ENCODE measurements around the gene LYSMD2. TPM values are rescaled to one million over a fixed set of nuclear protein-coding genes. Genes with fewer than 3 reads are reported as not detected.

Gene LYSMD2
- total and polyA plus RNA-seq, 9 of the 15 experiments (the other 6 are each of a cell fraction or from before 2014, with no cell fraction given): 4.3 to 30.3 (median 9.8) TPM

DNA sequence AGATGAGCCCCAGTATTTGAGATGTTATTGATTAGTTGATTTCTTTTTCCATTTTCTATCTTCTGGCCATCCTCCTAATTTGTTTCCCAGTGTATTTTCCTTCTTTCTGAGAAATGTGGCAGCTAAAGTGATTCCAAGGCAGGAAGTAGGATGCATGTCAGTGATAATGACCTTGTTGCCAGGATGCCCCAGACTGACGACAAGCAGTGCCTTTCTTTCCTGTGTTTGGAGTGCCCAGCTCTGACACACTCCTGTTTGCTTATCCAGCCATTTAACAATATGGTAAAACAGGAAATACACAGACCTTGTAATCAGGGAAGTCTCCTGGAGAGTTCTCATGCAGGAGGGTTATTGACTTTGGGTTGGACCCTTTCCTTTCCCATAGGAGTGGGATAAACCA lies 34.3 kb upstream of the LYSMD2 start:
- ATAC-seq (no peak), FAIRE-seq (no peak), DNase-seq (ENCODE audit: extremely low read depth in 1 of 4, low spot score in 3 of 4) (no peak)
- intact Hi-C loops (cut with micrococcal nuclease): loop anchor here (10.0 kb wide), 1 partner anchor 237 kb away; no protein-coding TSS in a partner anchor
- no peak overlapping the region for H2AFZ ChIP-seq (ENCODE audit: low read depth, low read length)
- H3K27me3 ChIP-seq (ENCODE audit: control insufficient read depth in 2 of 2, insufficient read depth in 2 of 2, low read length in 2 of 2): no peaks in the 10 kb centered on the region
- H3K4me2 ChIP-seq (ENCODE audit: insufficient read depth, low read length): no peak overlapping the region
- H3K79me2 ChIP-seq (ENCODE audit: control insufficient read depth, insufficient read depth, low read length): no peaks in the 10 kb centered on the region
- WGBS (ENCODE audit: insufficient coverage, low coverage, missing lambda C conversion rate): 8% methylated on average over 1 of the region's 1 CpG
- in situ Hi-C loops (cut with MboI): loop anchor here (5.0 kb wide), 1 partner anchor 124 kb away; no protein-coding TSS in a partner anchor
- H3K27ac ChIP-seq (ENCODE audit: extremely low read depth, low read depth, low read length): no peak overlapping the region
- TF ChIP-seq SMARCA4 (IDR thresholded peaks at IDR 0.05) (no peak), NR2C1 (IDR thresholded peaks at IDR 0.05) (no peak), NR2C1 (tag; IDR thresholded peaks at IDR 0.05) (no peak)
- POLR2A ChIA-PET: interaction anchor here (0.8 to 1.2 kb wide), 2 partner anchors 8 to 19 kb away, joined by 3 read pairs; no protein-coding TSS in a partner anchor
- H3K9me1 ChIP-seq (ENCODE audit: control insufficient read depth, insufficient read depth, low read length): no peaks in the 10 kb centered on the region
- no peaks in the 10 kb centered on the region for H4K20me1 ChIP-seq (replicated peaks; ENCODE audit: control insufficient read depth, insufficient read depth, low read length)
- no peak overlapping the region for H3K4me3 ChIP-seq
- BruUV-seq (replicated peaks): no TSS peak
- no peak overlapping the region for H3K9ac ChIP-seq (ENCODE audit: insufficient read depth in 1 of 2, low read depth in 2 of 2, low read length in 2 of 2)
- H3K9me3 ChIP-seq (replicated peaks; ENCODE audit: control insufficient read depth, insufficient read depth, low read depth, low read length): no peaks in the 10 kb centered on the region
- peaks cover 13% of the 10 kb centered on the region; the same call in 2 of the 3 replicates for H3K36me3 ChIP-seq (ENCODE audit: control insufficient read depth, insufficient read depth, low read length)
- CTCF ChIA-PET (ENCODE audit: low intra/inter-chr PET ratio): interaction anchor here (0.7 kb wide), 1 partner anchor 265 kb away, joined by 3 read pairs; no protein-coding TSS in a partner anchor
- H3K4me1 ChIP-seq (replicated peaks in 1 of 2; ENCODE audit: control insufficient read depth in 2 of 2, insufficient read depth in 2 of 2, low read length in 2 of 2): peaks cover 0 to 10% of the 10 kb centered on the region in 2 experiments; a peak in 2 of 5 replicates

DNA sequence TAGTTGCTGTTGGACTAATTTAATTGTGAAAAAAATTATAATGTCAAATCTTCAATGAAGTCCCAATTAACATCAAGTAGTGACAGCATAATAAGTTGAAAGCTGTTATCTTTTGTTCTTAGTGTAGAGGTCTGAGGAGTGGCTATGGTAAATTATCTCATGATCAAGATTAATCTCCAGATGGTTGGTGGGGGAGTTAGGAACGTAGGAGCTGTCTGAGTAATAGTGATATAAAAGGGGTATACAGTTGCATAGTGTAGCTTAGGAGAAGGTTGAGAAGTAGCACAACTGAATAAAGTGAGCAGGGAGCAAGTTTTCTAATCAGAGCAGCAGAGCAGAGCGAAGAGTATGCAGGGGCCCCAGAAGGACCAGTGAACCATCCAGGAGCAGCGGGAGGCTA lies 33.4 kb upstream of the LYSMD2 start:
- Histone ChIP-seq H2AFZ (ENCODE audit: low read depth, low read length) (no peak overlapping the region), H3K36me3 (ENCODE audit: control insufficient read depth, insufficient read depth, low read length) (peaks cover 13% of the 10 kb centered on the region; the same call in 2 of the 3 replicates), H3K4me2 (ENCODE audit: insufficient read depth, low read length) (no peak overlapping the region), H3K27me3 (ENCODE audit: control insufficient read depth in 2 of 2, insufficient read depth in 2 of 2, low read length in 2 of 2) (no peaks in the 10 kb centered on the region), H3K79me2 (ENCODE audit: control insufficient read depth, insufficient read depth, low read length) (no peaks in the 10 kb centered on the region), H3K9me1 (ENCODE audit: control insufficient read depth, insufficient read depth, low read length) (no peaks in the 10 kb centered on the region), H3K9me3 (replicated peaks; ENCODE audit: control insufficient read depth, insufficient read depth, low read depth, low read length) (no peaks in the 10 kb centered on the region), H3K27ac (ENCODE audit: extremely low read depth, low read depth, low read length) (no peak overlapping the region), H3K9ac (ENCODE audit: insufficient read depth in 1 of 2, low read depth in 2 of 2, low read length in 2 of 2) (no peak overlapping the region), H3K4me1 (replicated peaks in 1 of 2; ENCODE audit: control insufficient read depth in 2 of 2, insufficient read depth in 2 of 2, low read length in 2 of 2) (peaks cover 0 to 9% of the 10 kb centered on the region in 2 experiments; a peak in 2 of 5 replicates), H3K4me3 (no peak overlapping the region), H4K20me1 (replicated peaks; ENCODE audit: control insufficient read depth, insufficient read depth, low read length) (no peaks in the 10 kb centered on the region)
- ChIA-PET POLR2A (interaction anchor here (0.5 to 1.5 kb wide), 2 partner anchors 14 to 53 kb away, joined by 3 to 4 read pairs; no protein-coding TSS in a partner anchor), CTCF (ENCODE audit: low intra/inter-chr PET ratio) (interaction anchor here (0.7 kb wide), 1 partner anchor 264 kb away, joined by 3 read pairs; no protein-coding TSS in a partner anchor)
- ATAC-seq (no peak; the same call in 2 of the 3 replicates), FAIRE-seq (no peak), DNase-seq (ENCODE audit: extremely low read depth in 1 of 4, low spot score in 3 of 4) (no peak)
- BruUV-seq (replicated peaks): no TSS peak
- intact Hi-C loops (cut with micrococcal nuclease) (loop anchor here (10.0 kb wide), 1 partner anchor 236 kb away; no protein-coding TSS in a partner anchor), in situ Hi-C loops (cut with MboI) (loop anchor here (5.0 kb wide), 1 partner anchor 124 kb away; no protein-coding TSS in a partner anchor)
- WGBS (ENCODE audit: insufficient coverage, low coverage, missing lambda C conversion rate): 23% methylated on average over 3 of the region's 3 CpGs
- TF ChIP-seq TCF7L2 (IDR thresholded peaks at IDR 0.05; ENCODE audit: low read depth, low read length) (no peak), RBM25 (IDR thresholded peaks at IDR 0.05; ENCODE audit: low read depth, low read length, severe bottlenecking) (no peak), MEIS2 (IDR thresholded peaks at IDR 0.05; ENCODE audit: partially characterized antibody) (no peak), ILF3 (IDR thresholded peaks at IDR 0.05; ENCODE audit: borderline replicate concordance) (no peak), EP400 (IDR thresholded peaks at IDR 0.05) (no peak), FUS (optimal IDR thresholded peaks at IDR 0.05; ENCODE audit: low read depth, low read length) (no peak), ZNF41 (CRISPR knock-in tag; conservative IDR thresholded peaks at IDR 0.05) (no peak), MAFG (tag; conservative IDR thresholded peaks at IDR 0.05) (no peak), DACH1 (IDR thresholded peaks at IDR 0.05; ENCODE audit: partially characterized antibody) (no peak), ZBTB26 (CRISPR knock-in tag; IDR thresholded peaks at IDR 0.05) (no peak), HDAC1 (IDR thresholded peaks at IDR 0.05) (no peak)
- TF ChIP-seq, protein P1, sequence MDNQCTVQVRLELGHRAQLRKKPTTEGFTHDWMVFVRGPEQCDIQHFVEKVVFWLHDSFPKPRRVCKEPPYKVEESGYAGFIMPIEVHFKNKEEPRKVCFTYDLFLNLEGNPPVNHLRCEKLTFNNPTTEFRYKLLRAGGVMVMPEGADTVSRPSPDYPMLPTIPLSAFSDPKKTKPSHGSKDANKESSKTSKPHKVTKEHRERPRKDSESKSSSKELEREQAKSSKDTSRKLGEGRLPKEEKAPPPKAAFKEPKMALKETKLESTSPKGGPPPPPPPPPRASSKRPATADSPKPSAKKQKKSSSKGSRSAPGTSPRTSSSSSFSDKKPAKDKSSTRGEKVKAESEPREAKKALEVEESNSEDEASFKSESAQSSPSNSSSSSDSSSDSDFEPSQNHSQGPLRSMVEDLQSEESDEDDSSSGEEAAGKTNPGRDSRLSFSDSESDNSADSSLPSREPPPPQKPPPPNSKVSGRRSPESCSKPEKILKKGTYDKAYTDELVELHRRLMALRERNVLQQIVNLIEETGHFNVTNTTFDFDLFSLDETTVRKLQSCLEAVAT (IDR thresholded peaks at IDR 0.05): no peak

Measured in K562 (cell line).